ENCODE data around the gene SATB2. TPM values are rescaled to one million over a fixed set of nuclear protein-coding genes. Genes with fewer than 3 reads are reported as not detected.

Gene SATB2
- polyA plus RNA-seq, 1 donor from 2014 or later: not detected

GRCh38 chr2:199315299-199316179, 142.2 kb downstream of the SATB2 start:
- Mint-ChIP-seq H3K36me3 (no peaks in the 10 kb centered on the region), H3K27me3 (no peaks in the 10 kb centered on the region), H3K4me1 (no peaks in the 10 kb centered on the region), H3K27ac (no peak overlapping the region), H3K4me3 (no peak overlapping the region), H3K9me3 (peaks cover 0 to 3% (median 3%) of the 10 kb centered on the region in 3 donors)

DNA sequence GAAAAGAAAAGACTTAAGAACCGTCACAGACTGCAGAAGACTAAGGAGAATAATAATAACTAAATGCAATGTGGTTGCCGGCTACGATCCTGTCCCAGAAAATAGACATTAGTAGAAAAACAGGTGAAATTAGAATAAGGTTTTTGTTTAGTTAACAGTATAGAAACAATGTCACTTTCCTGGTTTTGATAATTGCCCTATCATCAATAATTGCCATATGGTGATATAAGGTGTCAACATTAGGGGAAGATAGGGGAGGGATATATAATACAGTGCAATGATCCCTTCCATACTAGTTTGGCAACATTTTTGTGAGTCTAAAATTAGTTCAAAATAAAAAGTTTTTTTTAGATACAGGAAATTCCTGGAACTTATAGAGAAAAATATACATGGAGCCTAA, 144.8 kb downstream of the SATB2 start:
- Mint-ChIP-seq H3K4me3 (no peak overlapping the region), H3K9me3 (peaks cover 0 to 3% (median 3%) of the 10 kb centered on the region in 3 donors), H3K27ac (no peak overlapping the region), H3K4me1 (peaks cover 0 to 3% (median 0%) of the 10 kb centered on the region in 3 donors), H3K27me3 (no peaks in the 10 kb centered on the region), H3K36me3 (no peaks in the 10 kb centered on the region)

GRCh38 chr2:199310771-199311585, 146.8 kb downstream of the SATB2 start:
- peaks cover 0 to 3% (median 0%) of the 10 kb centered on the region in 3 donors for H3K4me1 Mint-ChIP-seq
- H3K9me3 Mint-ChIP-seq: peaks cover 0 to 3% (median 3%) of the 10 kb centered on the region in 3 donors
- no peak overlapping the region for H3K27ac Mint-ChIP-seq
- H3K27me3 Mint-ChIP-seq: no peaks in the 10 kb centered on the region
- H3K36me3 Mint-ChIP-seq: no peaks in the 10 kb centered on the region
- H3K4me3 Mint-ChIP-seq: no peak overlapping the region

- peaks cover 0 to 3% (median 0%) of the 10 kb centered on the region in 3 donors for H3K4me1 Mint-ChIP-seq
- no peaks in the 10 kb centered on the region for H3K27me3 Mint-ChIP-seq
- H3K9me3 Mint-ChIP-seq: peaks cover 0 to 3% (median 3%) of the 10 kb centered on the region in 3 donors
- H3K36me3 Mint-ChIP-seq: no peaks in the 10 kb centered on the region
- no peak overlapping the region for H3K4me3 Mint-ChIP-seq
- no peak overlapping the region for H3K27ac Mint-ChIP-seq
Observed at GRCh38 chr2:199309973-199310372, 147.8 kb downstream of the SATB2 start.

GRCh38 chr2:199309411-199309810, 148.3 kb downstream of the SATB2 start:
- Mint-ChIP-seq H3K4me1 (peaks cover 0 to 3% (median 0%) of the 10 kb centered on the region in 3 donors), H3K9me3 (peaks cover 0 to 3% (median 2%) of the 10 kb centered on the region in 3 donors), H3K4me3 (no peak overlapping the region), H3K27ac (no peak overlapping the region), H3K36me3 (no peaks in the 10 kb centered on the region), H3K27me3 (no peaks in the 10 kb centered on the region)

DNA sequence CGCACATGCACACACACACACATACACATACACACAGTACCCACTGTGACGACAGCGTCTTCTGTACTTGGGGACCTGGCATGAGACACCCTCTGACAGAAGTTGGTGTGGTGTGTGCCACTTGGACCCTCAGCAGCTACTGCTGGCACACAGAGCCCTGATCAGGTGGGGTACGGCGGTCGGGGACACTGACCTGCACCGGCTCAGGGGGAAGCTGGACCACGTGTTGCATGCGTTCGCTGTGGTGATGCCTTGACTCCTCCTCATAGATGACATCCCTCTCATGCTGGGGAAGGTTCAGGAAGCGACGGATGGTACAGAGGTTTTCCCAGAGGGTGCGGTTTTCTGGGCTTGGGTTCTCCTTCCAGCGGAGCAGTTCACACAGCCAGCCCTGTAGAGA, 149.2 kb downstream of the SATB2 start:
- peaks cover 0 to 3% (median 0%) of the 10 kb centered on the region in 3 donors for H3K4me1 Mint-ChIP-seq
- H3K27me3 Mint-ChIP-seq: no peaks in the 10 kb centered on the region
- H3K36me3 Mint-ChIP-seq: no peaks in the 10 kb centered on the region
- H3K27ac Mint-ChIP-seq: peak overlapping the region in 1 of 3 donors; percentile 14
- H3K4me3 Mint-ChIP-seq: no peak overlapping the region
- peaks cover 0 to 2% (median 1%) of the 10 kb centered on the region in 3 donors for H3K9me3 Mint-ChIP-seq

- H3K27me3 Mint-ChIP-seq: no peaks in the 10 kb centered on the region
- no peaks in the 10 kb centered on the region for H3K9me3 Mint-ChIP-seq
- peaks cover 0 to 3% (median 0%) of the 10 kb centered on the region in 3 donors for H3K4me1 Mint-ChIP-seq
- H3K36me3 Mint-ChIP-seq: no peaks in the 10 kb centered on the region
- H3K27ac Mint-ChIP-seq: no peak overlapping the region
- no peak overlapping the region for H3K4me3 Mint-ChIP-seq
Observed at GRCh38 chr2:199307461-199307860, 150.3 kb downstream of the SATB2 start.

GRCh38 chr2:199306116-199306515, 151.6 kb downstream of the SATB2 start:
- Mint-ChIP-seq H3K27ac (no peak overlapping the region), H3K4me3 (no peak overlapping the region), H3K4me1 (peaks cover 0 to 3% (median 0%) of the 10 kb centered on the region in 3 donors)

DNA sequence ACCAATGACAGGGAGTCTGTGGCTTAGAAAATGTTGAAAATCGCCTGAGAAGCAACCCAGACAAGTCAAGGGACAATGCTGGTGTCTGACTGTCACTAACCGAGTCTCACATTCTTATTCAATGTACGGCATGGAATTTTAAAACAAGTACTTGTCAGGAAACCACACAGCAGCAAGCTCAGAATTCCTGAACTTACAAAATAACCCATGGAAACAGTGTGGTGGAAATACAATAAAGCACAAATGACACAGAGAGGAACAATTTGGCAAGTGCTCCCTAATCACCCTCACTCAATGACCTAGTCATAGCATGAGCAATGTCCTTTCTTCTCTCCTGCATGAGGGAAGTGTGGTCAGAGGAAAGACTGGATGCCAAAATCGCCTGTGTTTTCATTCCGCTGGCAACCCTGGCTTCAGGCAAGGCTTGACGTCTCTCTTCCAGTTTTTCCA, 154.0 kb downstream of the SATB2 start:
- H3K36me3 Mint-ChIP-seq: no peaks in the 10 kb centered on the region
- H3K27me3 Mint-ChIP-seq: no peaks in the 10 kb centered on the region
- H3K4me3 Mint-ChIP-seq: no peak overlapping the region
- H3K27ac Mint-ChIP-seq: no peak overlapping the region
- no peaks in the 10 kb centered on the region for H3K4me1 Mint-ChIP-seq
- no peaks in the 10 kb centered on the region for H3K9me3 Mint-ChIP-seq

More at GRCh38 chr2:199306116-199306515, 151.6 kb downstream of the SATB2 start:
- H3K9me3 Mint-ChIP-seq: no peaks in the 10 kb centered on the region
- H3K27me3 Mint-ChIP-seq: no peaks in the 10 kb centered on the region
- H3K36me3 Mint-ChIP-seq: no peaks in the 10 kb centered on the region

- Mint-ChIP-seq H3K27me3 (no peaks in the 10 kb centered on the region), H3K4me3 (no peak overlapping the region), H3K27ac (no peak overlapping the region), H3K9me3 (peaks cover 0 to 2% (median 0%) of the 10 kb centered on the region in 3 donors), H3K36me3 (no peaks in the 10 kb centered on the region), H3K4me1 (no peaks in the 10 kb centered on the region)
Observed at GRCh38 chr2:199302851-199303250, 154.9 kb downstream of the SATB2 start.

GRCh38 chr2:199288424-199288823, 169.3 kb downstream of the SATB2 start:
- no peaks in the 10 kb centered on the region for H3K4me1 Mint-ChIP-seq
- no peaks in the 10 kb centered on the region for H3K36me3 Mint-ChIP-seq
- H3K9me3 Mint-ChIP-seq: no peaks in the 10 kb centered on the region
- H3K27me3 Mint-ChIP-seq: no peaks in the 10 kb centered on the region
- no peak overlapping the region for H3K4me3 Mint-ChIP-seq
- H3K27ac Mint-ChIP-seq: no peak overlapping the region

DNA sequence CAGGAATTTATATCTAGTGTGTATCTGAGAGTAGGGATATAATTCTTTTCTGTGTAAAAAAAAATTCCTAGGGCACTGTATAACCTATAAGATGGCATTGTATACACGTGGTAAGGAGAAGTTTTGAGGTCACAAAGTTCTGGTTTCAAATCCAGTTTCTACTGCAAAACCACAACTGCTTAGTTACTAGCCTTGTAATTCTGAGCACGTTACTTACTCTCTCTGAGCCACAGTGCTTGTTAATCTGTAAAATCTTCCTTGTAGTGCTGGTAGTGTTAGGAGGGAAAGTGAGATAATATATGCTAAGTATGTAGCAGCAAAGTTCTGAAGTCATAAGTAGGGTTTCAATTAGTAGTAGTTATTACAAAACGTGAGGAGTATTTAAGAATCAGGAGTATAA, 175.4 kb downstream of the SATB2 start:
- H3K27me3 Mint-ChIP-seq: no peaks in the 10 kb centered on the region
- no peak overlapping the region for H3K27ac Mint-ChIP-seq
- H3K4me3 Mint-ChIP-seq: no peak overlapping the region
- H3K4me1 Mint-ChIP-seq: no peaks in the 10 kb centered on the region
- no peaks in the 10 kb centered on the region for H3K36me3 Mint-ChIP-seq
- peaks cover 0 to 7% (median 0%) of the 10 kb centered on the region in 3 donors for H3K9me3 Mint-ChIP-seq

GRCh38 chr2:199279146-199279545, 178.6 kb downstream of the SATB2 start:
- no peak overlapping the region for H3K27ac Mint-ChIP-seq
- no peak overlapping the region for H3K4me3 Mint-ChIP-seq
- no peaks in the 10 kb centered on the region for H3K36me3 Mint-ChIP-seq
- H3K27me3 Mint-ChIP-seq: no peaks in the 10 kb centered on the region
- H3K9me3 Mint-ChIP-seq: peaks cover 0 to 7% (median 2%) of the 10 kb centered on the region in 3 donors
- H3K4me1 Mint-ChIP-seq: no peaks in the 10 kb centered on the region

DNA sequence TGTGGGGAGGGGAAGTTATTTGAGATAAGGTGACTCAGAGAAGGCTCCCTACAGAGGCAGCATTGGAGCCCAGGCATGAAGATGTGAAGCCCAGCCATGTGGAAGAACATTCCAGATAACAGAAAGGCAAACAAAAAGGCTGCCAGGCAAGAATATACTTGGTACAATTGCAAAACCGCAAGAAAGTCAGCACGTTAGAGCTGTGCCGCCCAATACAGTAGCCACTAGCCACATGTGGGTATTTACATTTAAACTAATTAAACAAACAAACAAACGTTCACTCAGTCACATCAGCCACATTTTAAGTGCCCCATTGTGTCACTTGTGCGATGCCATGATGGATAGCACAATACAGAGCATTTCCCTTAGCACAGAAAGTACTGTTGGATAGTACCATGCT, 179.6 kb downstream of the SATB2 start:
- no peak overlapping the region for H3K4me3 Mint-ChIP-seq
- peaks cover 1% of the 10 kb centered on the region for H3K36me3 Mint-ChIP-seq
- no peak overlapping the region for H3K27ac Mint-ChIP-seq
- peaks cover 0 to 7% (median 2%) of the 10 kb centered on the region in 3 donors for H3K9me3 Mint-ChIP-seq
- no peaks in the 10 kb centered on the region for H3K4me1 Mint-ChIP-seq
- H3K27me3 Mint-ChIP-seq: no peaks in the 10 kb centered on the region

- Mint-ChIP-seq H3K36me3 (peaks cover 1% of the 10 kb centered on the region), H3K27ac (no peak overlapping the region), H3K4me1 (peaks cover 0 to 2% (median 0%) of the 10 kb centered on the region in 3 donors), H3K4me3 (no peak overlapping the region), H3K9me3 (peaks cover 0 to 2% (median 0%) of the 10 kb centered on the region in 3 donors), H3K27me3 (no peaks in the 10 kb centered on the region)
Observed at GRCh38 chr2:199273042-199273511, 184.7 kb downstream of the SATB2 start.

Measured in IgD-negative memory B cell (primary cell).